Panc1 (cell line): ENCODE results near the gene OTOG.
"Not testable (repeated sequence)": the region's sequence is repeated elsewhere in the genome, so short reads cannot be mapped to it uniquely, and the experiment has no call there.

Experiments
- POLR2AphosphoS5 ChIP-seq: IDR thresholded peaks from 2 replicates; pipeline ENCODE4 v1.6.1; 2012; ENCODE audit warnings: mild to moderate bottlenecking, low read depth, low read length, moderate library complexity
- REST ChIP-seq, 2 experiments: IDR thresholded peaks; 2 replicates each; pipeline ENCODE4 v1.6.1; 2011 to 2012; ENCODE audit warnings: low read depth in 2 of 2, control low read depth in 1 of 2, low read length in 1 of 2, mild to moderate bottlenecking in 1 of 2, moderate library complexity in 1 of 2; ENCODE audit not compliant: insufficient read depth in 1 of 2
- TF ChIP-seq, protein P1 (sequence below): fragments of 450-650 bp; IDR thresholded peaks from 2 replicates; pipeline ENCODE4 v1.5.1; 2017; ENCODE audit warnings: mild to moderate bottlenecking

DNA sequence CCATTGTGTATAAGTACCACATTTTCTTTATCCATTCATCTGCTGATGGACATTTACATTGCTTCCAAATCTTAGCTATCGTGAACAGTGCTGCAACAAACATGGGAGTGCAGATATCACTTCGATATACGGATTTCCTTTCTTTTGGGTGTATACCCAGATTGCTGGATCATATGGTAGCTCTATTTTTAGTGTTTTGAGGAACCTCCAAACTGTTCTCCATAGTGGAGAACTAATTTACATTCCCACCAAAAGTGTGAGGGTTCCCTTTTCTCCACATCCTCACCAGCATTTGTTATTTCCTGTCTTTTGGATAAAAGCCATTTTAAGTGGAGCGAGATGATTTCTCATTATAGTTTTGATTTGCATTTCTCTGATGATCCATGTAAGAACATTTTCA, 75.7 kb downstream of the OTOG start:
- TF ChIP-seq, protein P1, sequence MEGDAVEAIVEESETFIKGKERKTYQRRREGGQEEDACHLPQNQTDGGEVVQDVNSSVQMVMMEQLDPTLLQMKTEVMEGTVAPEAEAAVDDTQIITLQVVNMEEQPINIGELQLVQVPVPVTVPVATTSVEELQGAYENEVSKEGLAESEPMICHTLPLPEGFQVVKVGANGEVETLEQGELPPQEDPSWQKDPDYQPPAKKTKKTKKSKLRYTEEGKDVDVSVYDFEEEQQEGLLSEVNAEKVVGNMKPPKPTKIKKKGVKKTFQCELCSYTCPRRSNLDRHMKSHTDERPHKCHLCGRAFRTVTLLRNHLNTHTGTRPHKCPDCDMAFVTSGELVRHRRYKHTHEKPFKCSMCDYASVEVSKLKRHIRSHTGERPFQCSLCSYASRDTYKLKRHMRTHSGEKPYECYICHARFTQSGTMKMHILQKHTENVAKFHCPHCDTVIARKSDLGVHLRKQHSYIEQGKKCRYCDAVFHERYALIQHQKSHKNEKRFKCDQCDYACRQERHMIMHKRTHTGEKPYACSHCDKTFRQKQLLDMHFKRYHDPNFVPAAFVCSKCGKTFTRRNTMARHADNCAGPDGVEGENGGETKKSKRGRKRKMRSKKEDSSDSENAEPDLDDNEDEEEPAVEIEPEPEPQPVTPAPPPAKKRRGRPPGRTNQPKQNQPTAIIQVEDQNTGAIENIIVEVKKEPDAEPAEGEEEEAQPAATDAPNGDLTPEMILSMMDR = not testable (repeated sequence)
- not testable (repeated sequence) for TF ChIP-seq REST (IDR thresholded peaks at IDR 0.05; ENCODE audit: insufficient read depth in 1 of 2, low read depth in 2 of 2, low read length in 1 of 2); POLR2AphosphoS5
